Karpas-422 (cell line): ENCODE measurements around the gene CNTNAP2. TPM values are rescaled to one million over a fixed set of nuclear protein-coding genes. Genes with fewer than 3 reads are reported as not detected.

ENCODE experiments used
- DNase-seq: peaks from one replicate; pipeline ENCODE4 v3.0.0-alpha.2; 2015
- H2AFZ ChIP-seq: fragments of 200-600 bp; sonication (generic); 2 replicates; pipeline ENCODE4 v1.6.1; 2014; ENCODE audit warnings: antibody characterized with exemption, low read length, mixed read lengths
- H3K27ac ChIP-seq: fragments of 200-600 bp; sonication (generic); 2 replicates; pipeline ENCODE4 v1.5.1; 2014; ENCODE audit warnings: mild to moderate bottlenecking, low read length, moderate library complexity
- H3K27me3 ChIP-seq: fragments of 200-600 bp; sonication (generic); 2 replicates; pipeline ENCODE4 v1.6.1; 2014; ENCODE audit warnings: low read length, mixed read lengths
- H3K36me3 ChIP-seq: fragments of 200-600 bp; sonication (generic); 2 replicates; pipeline ENCODE4 v1.6.1; 2014; ENCODE audit warnings: low read length, mixed read lengths; ENCODE audit not compliant: insufficient read depth
- H3K4me1 ChIP-seq: fragments of 200-600 bp; sonication (generic); 2 replicates; pipeline ENCODE4 v1.6.1; 2014; ENCODE audit warnings: mild to moderate bottlenecking, low read length, mixed read lengths
- H3K4me2 ChIP-seq: fragments of 200-600 bp; sonication (generic); 2 replicates; pipeline ENCODE4 v1.6.1; 2014; ENCODE audit warnings: low read length, low read depth, mild to moderate bottlenecking; ENCODE audit not compliant: poor library complexity, severe bottlenecking
- H3K4me3 ChIP-seq: fragments of 200-600 bp; sonication (generic); 2 replicates; pipeline ENCODE4 v1.5.1; 2014; ENCODE audit warnings: mild to moderate bottlenecking, antibody characterized with exemption, low read length, mixed read lengths
- H3K79me2 ChIP-seq: fragments of 200-600 bp; sonication (generic); 2 replicates; pipeline ENCODE4 v1.6.1; 2014; ENCODE audit warnings: mild to moderate bottlenecking, low read length, mixed read lengths
- H3K9ac ChIP-seq: fragments of 200-600 bp; sonication (generic); 2 replicates; pipeline ENCODE4 v1.6.0; 2014; ENCODE audit warnings: low read length
- H3K9me2 ChIP-seq: fragments of 200-600 bp; sonication (generic), shearing (Covaris generic); replicated peaks from 2 replicates; pipeline ENCODE4 v1.6.0; 2014; ENCODE audit warnings: mild to moderate bottlenecking, low read length, moderate library complexity; ENCODE audit not compliant: insufficient read depth
- H3K9me3 ChIP-seq: fragments of 300-700, 200-600 bp; sonication (generic); 2 replicates; pipeline ENCODE4 v1.6.1; 2014; ENCODE audit warnings: low read length, mixed read lengths
- H4K20me1 ChIP-seq: fragments of 200-600 bp; sonication (generic); 2 replicates; pipeline ENCODE4 v1.6.1; 2014; ENCODE audit warnings: mild to moderate bottlenecking, antibody characterized with exemption, low read length, low read depth; ENCODE audit not compliant: insufficient read depth
- total RNA-seq: library from RNA; depleted of rRNA; stranded (reverse); fragments of >200 nt; shearing (Covaris generic); gene quantifications from 2 replicates; pipeline ENCODE4 v1.2.3, GENCODE V29; 2014; ENCODE audit warnings: low replicate concordance

The CNTNAP2 gene
- total RNA-seq, 1 experiment from 2014 or later, result not detected

- H3K4me2 ChIP-seq, result no peak overlapping the region
- H3K27me3 ChIP-seq, result no peaks in the 10 kb centered on the region
- no peaks in the 10 kb centered on the region for H3K4me1 ChIP-seq
- H3K4me3 ChIP-seq, result no peak overlapping the region
- peaks cover 28% of the 10 kb centered on the region for H3K9me3 ChIP-seq
- H3K36me3 ChIP-seq, result no peaks in the 10 kb centered on the region
- no peak overlapping the region for H3K27ac ChIP-seq
- no peak overlapping the region for H3K9ac ChIP-seq
- no peaks in the 10 kb centered on the region for H3K79me2 ChIP-seq
- no peak overlapping the region for H2AFZ ChIP-seq
- H4K20me1 ChIP-seq, result no peaks in the 10 kb centered on the region
- no peak for DNase-seq
- H3K9me2 ChIP-seq, result no peaks in the 10 kb centered on the region
These were observed 1547.9 kb downstream of the CNTNAP2 start for GRCh38 chr7:147664541-147664940.

DNA sequence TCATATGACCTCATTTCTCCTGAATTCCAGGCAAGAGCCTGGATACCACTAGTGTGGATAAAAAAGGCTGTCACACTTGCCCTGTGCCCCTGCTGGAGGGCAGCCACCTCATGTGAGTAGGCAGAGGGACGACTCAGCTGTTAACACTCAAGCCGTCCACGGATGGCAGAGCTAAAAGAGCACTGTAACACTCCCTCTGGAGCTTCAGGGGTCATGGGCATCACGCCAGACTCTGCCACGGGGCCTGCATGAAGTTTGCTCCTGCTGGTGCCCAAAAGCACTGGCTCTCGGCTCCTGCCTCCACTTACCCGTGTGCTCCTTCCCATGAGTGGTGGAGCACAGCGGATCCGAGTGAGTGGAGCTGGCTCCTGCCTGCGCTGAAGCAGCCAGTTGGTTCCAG lies 1554.2 kb downstream of the CNTNAP2 start:
- Histone ChIP-seq H3K9me2 (no peaks in the 10 kb centered on the region), H3K27me3 (no peaks in the 10 kb centered on the region), H3K4me1 (no peaks in the 10 kb centered on the region), H3K9me3 (peaks cover 14% of the 10 kb centered on the region), H3K4me3 (no peak overlapping the region), H4K20me1 (no peaks in the 10 kb centered on the region), H3K79me2 (no peaks in the 10 kb centered on the region), H2AFZ (no peak overlapping the region), H3K36me3 (no peaks in the 10 kb centered on the region), H3K27ac (no peak overlapping the region), H3K9ac (no peak overlapping the region), H3K4me2 (no peak overlapping the region)
- no peak for DNase-seq

DNA sequence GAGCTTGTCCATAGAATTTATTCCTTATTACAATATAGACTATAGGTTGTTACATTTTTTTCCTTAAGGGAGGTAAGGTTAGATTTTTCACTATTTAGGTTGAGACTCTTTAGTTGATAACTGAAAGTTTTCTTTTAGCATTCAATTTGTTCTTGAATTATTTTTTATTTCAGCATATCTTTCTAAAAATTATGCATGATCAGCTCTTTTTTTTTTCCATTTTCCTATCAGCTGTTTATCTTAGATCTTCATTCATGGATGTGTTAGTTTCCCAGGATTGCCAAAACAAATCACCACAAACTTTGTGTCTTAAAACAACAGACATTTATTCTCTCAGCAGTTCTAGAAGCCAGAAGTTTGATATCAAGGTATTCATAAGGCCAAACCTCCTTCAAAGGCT lies 1558.1 kb downstream of the CNTNAP2 start:
- no peak for DNase-seq
- no peak overlapping the region for H2AFZ ChIP-seq
- no peak overlapping the region for H3K9ac ChIP-seq
- H4K20me1 ChIP-seq, result no peaks in the 10 kb centered on the region
- H3K4me3 ChIP-seq, result no peak overlapping the region
- H3K9me3 ChIP-seq, result peaks cover 13% of the 10 kb centered on the region; the same call in 1 of the 2 replicates
- no peaks in the 10 kb centered on the region for H3K79me2 ChIP-seq
- H3K36me3 ChIP-seq, result no peaks in the 10 kb centered on the region
- H3K4me1 ChIP-seq, result no peaks in the 10 kb centered on the region
- H3K4me2 ChIP-seq, result no peak overlapping the region
- no peak overlapping the region for H3K27ac ChIP-seq
- no peaks in the 10 kb centered on the region for H3K27me3 ChIP-seq
- H3K9me2 ChIP-seq, result no peaks in the 10 kb centered on the region

- H2AFZ ChIP-seq, result no peak overlapping the region
- H4K20me1 ChIP-seq, result no peaks in the 10 kb centered on the region
- no peaks in the 10 kb centered on the region for H3K36me3 ChIP-seq
- no peak overlapping the region for H3K27ac ChIP-seq
- peaks cover 13% of the 10 kb centered on the region; the same call in 1 of the 2 replicates for H3K9me3 ChIP-seq
- no peak overlapping the region for H3K4me3 ChIP-seq
- H3K9ac ChIP-seq, result no peak overlapping the region
- H3K4me1 ChIP-seq, result no peaks in the 10 kb centered on the region
- H3K27me3 ChIP-seq, result no peaks in the 10 kb centered on the region
- H3K4me2 ChIP-seq, result no peak overlapping the region
- H3K79me2 ChIP-seq, result no peaks in the 10 kb centered on the region
- H3K9me2 ChIP-seq, result no peaks in the 10 kb centered on the region
- DNase-seq, result no peak
These were observed 1562.3 kb downstream of the CNTNAP2 start for GRCh38 chr7:147678943-147679342.

GRCh38 chr7:147681530-147681929 lies 1564.9 kb downstream of the CNTNAP2 start:
- peaks cover 20% of the 10 kb centered on the region for H3K9me3 ChIP-seq
- H3K79me2 ChIP-seq, result no peaks in the 10 kb centered on the region
- no peaks in the 10 kb centered on the region for H3K4me1 ChIP-seq
- no peak overlapping the region for H3K27ac ChIP-seq
- H3K27me3 ChIP-seq, result no peaks in the 10 kb centered on the region
- no peak for DNase-seq
- H3K36me3 ChIP-seq, result no peaks in the 10 kb centered on the region
- peaks cover 3% of the 10 kb centered on the region; the same call in 1 of the 2 replicates for H3K9me2 ChIP-seq
- H2AFZ ChIP-seq, result no peak overlapping the region
- H4K20me1 ChIP-seq, result no peaks in the 10 kb centered on the region
- H3K9ac ChIP-seq, result no peak overlapping the region
- no peak overlapping the region for H3K4me3 ChIP-seq
- no peak overlapping the region for H3K4me2 ChIP-seq

- Histone ChIP-seq H3K27me3 (no peaks in the 10 kb centered on the region), H2AFZ (no peak overlapping the region), H3K36me3 (no peaks in the 10 kb centered on the region), H3K9ac (no peak overlapping the region), H3K4me2 (no peak overlapping the region), H3K4me3 (no peak overlapping the region), H3K9me3 (peaks cover 7% of the 10 kb centered on the region), H3K9me2 (0 out of 2 replicates have a peak, but pooled peaks cover 4% of the 10 kb centered on the region), H4K20me1 (no peaks in the 10 kb centered on the region), H3K4me1 (no peaks in the 10 kb centered on the region), H3K79me2 (no peaks in the 10 kb centered on the region), H3K27ac (no peak overlapping the region)
- DNase-seq, result no peak
These were observed 1584.1 kb downstream of the CNTNAP2 start for GRCh38 chr7:147700702-147701101.

- H3K4me3 ChIP-seq, result no peak overlapping the region
- no peaks in the 10 kb centered on the region for H4K20me1 ChIP-seq
- no peak overlapping the region for H3K9ac ChIP-seq
- no peaks in the 10 kb centered on the region for H3K27me3 ChIP-seq
- H3K9me2 ChIP-seq, result 0 out of 2 replicates have a peak, but pooled peaks cover 4% of the 10 kb centered on the region
- H3K27ac ChIP-seq, result no peak overlapping the region
- no peak for DNase-seq
- no peaks in the 10 kb centered on the region for H3K36me3 ChIP-seq
- no peak overlapping the region for H3K4me2 ChIP-seq
- H3K79me2 ChIP-seq, result no peaks in the 10 kb centered on the region
- H3K4me1 ChIP-seq, result no peaks in the 10 kb centered on the region
- peaks cover 9% of the 10 kb centered on the region for H3K9me3 ChIP-seq
- H2AFZ ChIP-seq, result no peak overlapping the region
These were observed 1591.3 kb downstream of the CNTNAP2 start for GRCh38 chr7:147707926-147708325.

GRCh38 chr7:147708871-147709270 lies 1592.3 kb downstream of the CNTNAP2 start:
- Histone ChIP-seq H2AFZ (no peak overlapping the region), H3K27ac (no peak overlapping the region), H3K27me3 (no peaks in the 10 kb centered on the region), H3K36me3 (no peaks in the 10 kb centered on the region), H3K9me3 (peaks cover 10% of the 10 kb centered on the region), H3K79me2 (no peaks in the 10 kb centered on the region), H3K4me3 (no peak overlapping the region), H3K4me2 (no peak overlapping the region), H3K4me1 (no peaks in the 10 kb centered on the region), H4K20me1 (no peaks in the 10 kb centered on the region), H3K9me2 (0 out of 2 replicates have a peak, but pooled peaks cover 4% of the 10 kb centered on the region), H3K9ac (no peak overlapping the region)
- DNase-seq, result no peak

GRCh38 chr7:147711447-147711846 lies 1594.8 kb downstream of the CNTNAP2 start:
- no peaks in the 10 kb centered on the region for H4K20me1 ChIP-seq
- no peaks in the 10 kb centered on the region for H3K79me2 ChIP-seq
- no peaks in the 10 kb centered on the region for H3K4me1 ChIP-seq

More at GRCh38 chr7:147711447-147711846, 1594.8 kb downstream of the CNTNAP2 start:
- no peaks in the 10 kb centered on the region for H3K27me3 ChIP-seq
- peaks cover 14% of the 10 kb centered on the region for H3K9me3 ChIP-seq
- DNase-seq, result no peak
- no peak overlapping the region for H3K27ac ChIP-seq
- H3K4me3 ChIP-seq, result no peak overlapping the region
- no peaks in the 10 kb centered on the region for H3K36me3 ChIP-seq
- H3K9me2 ChIP-seq, result no peaks in the 10 kb centered on the region
- H3K9ac ChIP-seq, result no peak overlapping the region
- no peak overlapping the region for H2AFZ ChIP-seq
- H3K4me2 ChIP-seq, result no peak overlapping the region
